Stimulated activated CD8-positive, alpha-beta memory T cell treated with anti-CD3 and anti-CD28 coated beads, Interleukin-7, amount 100 ng/mL, for 4 hours (primary cell): Measurements from ENCODE around the gene ZNF521.

Experiments used
- DNase-seq, 2 donors: peaks; one replicate each; pipeline ENCODE4 v3.0.0-alpha.2; 2020; ENCODE audit warnings: low read depth in 2 of 2

ZNF521 gene

DNA sequence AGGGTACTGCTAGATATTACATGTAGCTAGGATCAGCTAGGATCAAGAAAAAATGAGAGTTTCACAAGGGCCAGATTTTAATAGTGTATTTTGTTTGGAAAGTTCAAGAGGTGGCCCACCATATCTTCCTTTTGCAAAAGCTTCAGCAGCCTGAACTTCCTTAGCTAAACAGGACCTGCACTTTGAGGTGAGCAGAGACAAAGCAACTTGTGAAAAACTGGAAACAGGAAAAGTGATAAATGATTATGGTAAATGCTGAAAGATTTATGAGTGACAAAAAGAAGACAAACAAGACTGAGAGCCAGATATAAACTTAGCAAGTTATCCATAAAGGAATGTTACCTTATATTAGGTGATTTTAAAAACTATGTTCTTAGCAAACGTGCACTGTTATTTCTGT, 123.6 kb downstream of the ZNF521 start:
- no peak for DNase-seq

DNA sequence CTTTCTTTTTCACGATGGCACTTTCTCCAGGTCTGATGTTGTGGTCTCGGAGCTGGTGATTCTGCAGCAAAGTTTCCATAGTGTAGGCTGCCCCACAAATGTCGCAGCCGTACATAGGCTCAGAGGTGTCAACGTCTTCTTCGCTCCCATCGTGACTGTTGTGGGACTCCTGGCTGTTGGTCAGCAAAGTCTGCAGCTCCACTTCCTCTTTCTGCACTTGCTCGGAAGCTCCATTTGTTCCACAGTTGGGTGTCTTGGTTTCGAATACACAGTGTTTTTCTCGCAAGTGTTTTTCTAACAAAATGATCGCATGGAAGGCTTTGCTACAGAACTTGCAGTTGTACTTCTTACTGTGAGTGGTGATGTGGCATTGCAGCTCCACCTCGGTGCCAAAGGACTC, 126.8 kb downstream of the ZNF521 start:
- DNase-seq: no peak

DNA sequence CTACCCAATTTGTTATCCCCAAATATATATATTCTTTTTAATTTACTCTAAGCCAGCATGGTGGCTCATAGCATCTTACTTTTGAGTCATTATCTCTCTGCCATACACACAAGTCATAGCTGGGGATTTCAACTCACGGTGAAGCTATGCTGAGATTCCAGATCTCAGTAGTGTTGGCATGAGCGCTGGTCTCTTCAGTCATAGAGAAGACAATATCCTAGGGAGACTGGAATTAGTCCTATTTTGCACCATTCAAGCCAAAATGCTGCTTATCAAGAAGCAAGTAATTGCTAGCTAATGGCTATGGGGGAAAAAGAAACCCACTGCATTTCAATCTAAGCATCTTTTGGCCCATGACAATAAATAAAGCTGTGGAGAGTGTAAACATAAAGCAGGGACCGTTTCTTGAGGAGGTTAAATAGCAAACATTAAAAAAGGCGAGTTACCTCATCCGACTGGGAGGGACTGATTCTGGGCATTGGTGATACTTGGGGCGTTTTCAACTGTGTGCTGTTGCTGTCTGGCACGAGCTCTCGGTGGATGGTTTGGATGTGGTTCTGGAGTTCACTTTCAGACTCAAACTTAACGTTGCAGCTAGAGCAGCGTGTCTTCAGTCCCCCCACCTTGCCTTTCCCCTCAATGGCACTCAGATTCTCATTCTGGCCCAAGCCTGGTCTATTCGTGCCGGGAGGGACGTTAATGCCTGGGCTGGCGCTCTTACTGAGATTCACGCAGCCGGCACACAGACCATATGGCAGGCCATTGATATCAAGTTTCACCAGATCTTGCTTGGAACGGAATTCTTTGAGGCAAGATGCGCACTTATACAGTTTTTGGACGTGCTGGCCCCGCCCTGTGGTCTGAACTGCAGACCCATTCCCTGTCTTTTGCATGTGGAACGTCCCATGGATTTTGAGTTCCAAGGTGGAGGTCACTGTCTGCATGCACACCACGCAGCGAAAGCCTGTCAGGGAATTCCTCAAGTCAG, 127.8 kb downstream of the ZNF521 start:
- no peak for DNase-seq

DNA sequence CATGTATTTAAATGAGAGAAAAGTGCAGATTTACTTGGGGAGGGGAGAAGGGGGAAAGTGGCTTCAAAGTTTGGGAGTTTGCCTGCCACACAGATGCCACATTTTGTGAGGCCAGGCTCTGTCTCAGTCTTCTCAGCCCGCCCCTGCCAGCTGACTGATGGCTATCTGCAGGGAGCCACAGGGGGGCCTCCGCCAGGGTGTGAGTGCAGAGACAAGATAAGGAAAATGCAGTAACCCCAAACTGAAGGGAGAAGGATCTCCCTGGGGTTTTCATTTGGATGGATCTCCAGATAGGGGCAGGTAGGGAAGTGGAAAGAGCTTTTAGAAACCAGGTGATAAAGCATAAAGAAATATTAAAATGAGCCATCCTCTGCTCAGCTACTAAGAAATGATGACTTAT, 128.8 kb downstream of the ZNF521 start:
- no peak for DNase-seq

DNA sequence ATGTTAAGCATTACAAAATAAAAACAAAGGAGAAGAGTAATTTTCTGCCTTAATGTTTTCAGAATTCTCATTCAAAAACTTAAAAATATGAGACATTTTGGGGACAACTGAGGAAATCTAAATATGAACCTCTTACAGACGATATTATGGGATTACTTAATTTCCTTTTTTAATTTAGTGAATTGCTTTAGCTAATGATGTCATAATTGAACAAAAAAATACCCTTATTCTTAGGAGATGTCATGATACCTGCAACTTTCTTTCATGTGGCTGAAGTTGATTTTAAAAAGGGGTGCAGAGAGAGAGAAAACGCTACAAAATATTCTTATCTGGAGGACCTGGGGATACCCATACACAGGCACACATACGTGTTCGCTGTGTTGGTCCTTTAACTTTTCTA, 129.3 kb downstream of the ZNF521 start:
- DNase-seq: no peak

DNA sequence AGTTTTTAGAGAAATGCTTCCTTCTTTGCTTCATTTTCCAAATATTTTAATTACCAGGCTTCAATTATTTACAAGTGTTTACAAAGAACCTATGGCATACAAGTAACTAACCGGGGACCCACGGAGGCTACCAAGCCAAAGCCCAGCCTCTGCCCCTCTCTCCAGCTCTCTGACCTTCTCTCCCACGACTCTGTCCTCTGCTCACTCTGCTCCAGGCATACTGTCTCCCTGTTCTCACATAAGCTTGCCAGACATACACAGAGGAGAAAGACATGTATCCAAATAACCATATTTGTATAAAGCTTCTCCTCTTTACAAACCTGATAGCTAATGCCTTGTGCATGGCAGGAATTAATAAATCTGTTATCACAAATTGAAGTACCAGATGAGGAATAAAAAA, 141.3 kb downstream of the ZNF521 start:
- no peak for DNase-seq

DNA sequence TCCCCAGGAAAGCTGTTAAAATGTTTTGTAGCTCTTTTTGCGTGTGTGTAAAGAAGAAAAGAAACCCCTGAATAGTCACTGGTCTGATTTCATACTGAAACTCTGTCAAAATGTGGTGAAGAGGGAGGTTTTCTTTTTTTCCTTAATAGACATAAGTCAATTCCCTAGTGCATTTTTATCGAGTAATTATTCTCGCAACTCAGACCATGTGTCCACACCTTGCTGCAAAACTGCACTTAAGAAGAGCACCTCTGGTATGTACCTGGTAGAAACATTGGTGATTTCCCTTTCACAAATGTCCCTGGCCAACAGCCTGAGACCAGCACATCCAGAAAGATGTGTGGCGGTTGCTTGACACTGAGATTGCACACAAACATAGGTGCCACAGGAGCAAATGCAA, 159.9 kb downstream of the ZNF521 start:
- DNase-seq: no peak

DNA sequence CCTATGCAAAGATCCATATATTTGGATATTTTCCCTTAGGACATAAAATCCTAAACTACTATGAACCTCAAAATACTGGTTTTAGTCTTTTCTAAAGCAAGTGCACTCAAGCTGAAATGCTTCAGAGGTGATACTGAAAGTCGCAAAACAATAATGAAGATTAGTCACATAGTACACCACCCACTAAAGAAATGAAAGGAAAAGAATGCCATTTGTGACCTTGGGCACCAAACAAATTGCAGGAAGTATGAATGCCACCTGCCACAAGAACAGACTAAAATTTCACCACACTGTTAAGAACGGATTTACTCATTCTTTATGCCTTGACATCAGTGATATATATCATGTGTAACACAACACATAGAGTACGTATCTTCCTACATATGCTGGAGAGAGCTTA, 161.5 kb downstream of the ZNF521 start:
- DNase-seq: no peak

DNA sequence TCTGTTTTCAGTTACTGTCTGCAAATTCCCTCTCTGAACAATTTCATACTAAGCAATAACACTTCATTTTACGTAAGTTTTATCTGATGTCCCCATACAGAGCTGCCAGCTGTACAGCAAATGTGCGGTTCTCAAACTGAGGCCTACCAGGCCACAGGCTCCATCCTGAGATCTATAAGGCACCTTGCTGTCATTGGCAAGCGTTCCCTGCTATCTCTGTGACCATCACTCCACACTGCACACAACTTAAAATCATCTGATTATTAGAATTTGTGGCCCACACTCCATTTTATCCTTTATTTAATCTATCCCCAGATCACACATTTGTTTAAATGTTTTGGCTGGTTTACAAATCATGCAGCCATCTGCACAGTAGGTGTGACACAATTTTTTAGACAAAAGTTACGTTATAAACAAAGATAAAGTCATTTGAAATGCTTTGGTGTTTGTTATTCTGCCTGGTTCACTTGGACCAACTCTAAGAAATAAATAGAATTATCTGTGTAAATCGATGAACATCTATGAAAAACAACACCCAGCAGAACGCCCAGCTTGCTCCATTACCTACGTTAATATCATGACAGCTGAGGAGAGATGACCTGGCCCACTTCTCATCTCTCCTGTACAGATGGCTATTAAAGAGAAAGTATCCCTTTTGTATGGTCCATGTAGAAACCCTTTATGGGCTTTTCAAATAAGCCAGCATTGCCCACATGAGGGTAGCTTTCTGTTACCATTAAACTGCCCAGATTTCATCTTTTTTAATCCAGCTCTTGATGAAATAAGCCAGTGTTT, 162.4 kb downstream of the ZNF521 start:
- DNase-seq: no peak

DNA sequence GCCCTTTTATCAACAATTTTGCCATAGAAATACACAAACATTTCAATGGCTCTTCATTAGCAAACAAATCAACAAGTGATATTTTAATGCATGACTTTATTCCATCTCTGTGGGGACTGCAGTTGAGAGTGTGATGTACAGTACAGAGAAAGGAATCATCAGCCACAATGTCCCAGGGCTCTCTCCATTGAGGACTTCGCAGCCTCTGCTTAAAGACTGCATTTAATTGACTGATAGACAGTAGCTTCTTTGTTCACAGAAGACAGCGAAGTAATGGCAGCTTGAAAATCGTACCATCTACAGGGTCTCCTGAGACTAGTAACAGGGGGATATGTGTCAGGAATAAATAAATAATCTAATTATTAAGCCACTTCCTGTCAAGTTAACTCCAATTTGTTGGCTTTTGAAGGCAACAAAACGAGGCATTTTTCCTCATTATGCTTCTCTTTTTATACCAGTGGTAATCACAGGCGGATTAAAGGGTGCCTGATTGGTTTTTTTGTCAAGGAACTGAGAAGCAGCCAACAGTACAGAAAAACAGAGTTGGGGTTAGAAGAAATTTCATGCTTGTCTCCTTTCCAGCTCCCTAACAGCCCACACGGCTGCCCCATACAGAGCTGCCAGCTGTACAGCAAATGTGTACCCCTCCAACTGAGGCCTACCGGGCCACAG, 164.3 kb downstream of the ZNF521 start:
- DNase-seq: no peak

DNA sequence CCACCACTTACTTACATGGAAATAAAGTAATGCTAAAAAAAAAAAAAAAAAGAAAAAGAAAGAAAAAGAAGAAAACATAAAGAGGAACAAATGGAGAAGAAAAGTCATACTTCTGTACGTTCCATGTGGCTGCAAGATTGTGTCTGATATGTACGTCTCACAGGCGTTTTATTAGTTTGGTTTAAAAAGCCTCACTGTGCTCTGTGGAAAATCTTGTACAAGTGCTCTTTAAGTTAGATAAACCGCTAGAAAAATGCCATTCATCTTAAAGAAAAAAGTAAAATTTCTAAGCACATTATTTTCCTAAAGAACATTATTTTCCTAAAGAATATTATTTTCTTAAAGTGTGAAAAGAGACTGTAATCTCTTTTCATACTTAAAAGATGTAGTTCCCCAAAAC, 165.1 kb downstream of the ZNF521 start:
- no peak for DNase-seq

DNA sequence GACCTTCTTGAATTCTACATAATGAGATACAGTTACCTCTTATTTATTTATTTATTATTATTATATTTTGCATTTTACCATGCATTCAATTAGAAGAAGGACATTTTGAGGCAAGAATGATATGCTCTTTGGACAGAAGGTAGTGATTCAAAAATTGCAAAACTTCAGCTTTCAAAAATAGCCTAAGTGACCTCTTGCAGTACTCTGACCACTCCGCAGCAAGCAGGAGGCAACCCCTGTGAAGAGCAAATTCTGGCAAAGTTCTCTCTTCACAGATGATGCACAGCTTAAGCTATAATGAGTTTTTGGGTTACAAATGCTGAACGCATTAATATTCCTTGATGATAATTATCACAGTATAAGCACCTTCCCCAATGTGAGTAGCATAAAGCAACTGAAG, 170.0 kb downstream of the ZNF521 start:
- DNase-seq: no peak

DNA sequence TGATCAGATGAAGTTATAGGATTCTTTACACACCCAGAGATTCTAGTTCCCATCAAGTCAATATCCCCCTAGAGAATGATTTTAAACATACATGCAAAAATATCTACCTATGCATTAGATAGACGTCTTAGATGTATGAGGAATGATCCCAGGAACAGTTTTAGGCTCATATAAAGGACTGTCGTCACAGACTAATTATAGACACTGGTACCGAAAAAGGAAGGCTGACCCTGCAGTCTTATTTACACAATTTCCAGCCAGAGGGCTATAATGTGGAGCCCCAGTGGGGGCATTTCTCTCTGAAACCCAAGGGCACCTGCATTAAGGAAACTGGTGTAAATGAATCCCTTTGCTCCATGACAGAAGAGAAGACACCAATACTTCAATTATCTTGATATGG, 170.4 kb downstream of the ZNF521 start:
- no peak for DNase-seq

DNA sequence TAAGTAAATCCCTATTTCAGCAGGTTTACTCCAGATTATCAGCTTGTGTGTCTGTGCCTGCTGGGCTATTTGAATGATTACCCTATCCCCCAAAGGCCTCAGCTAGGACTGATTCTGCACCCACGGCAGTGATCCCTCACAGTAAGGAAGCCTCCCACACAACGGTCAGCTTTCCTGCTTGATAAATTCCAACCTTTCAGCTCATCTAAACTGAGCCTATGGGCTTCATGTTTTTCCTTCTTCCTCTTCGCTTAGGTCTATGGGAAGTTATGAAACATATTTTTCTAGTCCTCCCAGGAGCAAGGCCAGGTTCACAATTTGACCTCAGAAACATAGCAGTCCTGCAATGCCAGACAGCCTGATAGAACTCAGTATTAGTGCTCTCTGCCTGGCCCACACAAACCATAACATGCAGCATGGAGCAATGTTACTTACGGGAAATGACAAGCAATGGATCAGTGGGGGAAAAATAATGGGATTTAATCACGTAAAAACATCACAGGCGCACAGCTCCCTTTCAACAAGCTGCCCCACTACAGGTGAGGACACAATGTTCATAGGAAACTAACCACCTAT, 170.9 kb downstream of the ZNF521 start:
- no peak for DNase-seq

DNA sequence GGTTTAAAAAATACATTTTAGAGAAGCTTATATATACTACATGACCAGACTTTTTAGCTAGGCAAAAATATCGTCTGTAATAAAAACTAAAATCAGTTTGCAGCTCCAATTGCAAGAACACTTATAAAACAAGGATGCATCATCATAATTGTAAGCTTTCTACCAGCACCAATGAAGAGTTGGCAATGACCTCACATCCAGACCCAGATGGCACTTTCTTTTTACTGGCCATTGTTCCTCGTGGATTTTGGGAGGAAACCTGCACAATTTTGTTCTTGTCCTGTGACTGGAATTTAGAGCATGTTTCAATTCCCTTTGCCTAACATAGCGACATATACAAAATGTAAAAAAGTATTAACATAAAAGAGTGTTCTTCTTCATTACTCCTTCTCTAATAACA, 174.3 kb downstream of the ZNF521 start:
- no peak for DNase-seq

DNA sequence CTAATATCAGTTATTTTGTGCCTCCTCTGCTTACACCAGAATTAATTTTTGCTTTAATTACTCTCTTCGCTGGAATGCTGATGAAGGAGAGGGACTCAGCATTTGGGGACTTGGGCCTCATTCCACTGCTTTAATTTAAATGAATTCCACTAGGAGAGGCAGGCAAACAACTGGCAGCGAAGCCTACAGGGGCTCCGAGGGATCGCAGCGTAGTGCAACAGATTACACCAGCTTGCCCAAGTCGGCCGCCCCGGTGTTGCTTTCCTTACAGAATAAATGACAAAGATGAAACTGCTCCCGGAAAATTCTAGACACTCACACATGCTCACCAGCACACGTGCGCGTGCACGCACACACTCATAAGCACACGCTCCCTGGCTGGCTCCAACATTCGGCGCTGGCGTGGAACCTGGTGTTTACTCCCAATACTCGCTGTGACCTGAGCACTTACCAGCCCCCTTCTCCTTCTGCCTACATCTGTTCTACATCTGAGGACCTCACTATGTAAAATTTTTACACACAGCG, 175.4 kb downstream of the ZNF521 start:
- DNase-seq: no peak

DNA sequence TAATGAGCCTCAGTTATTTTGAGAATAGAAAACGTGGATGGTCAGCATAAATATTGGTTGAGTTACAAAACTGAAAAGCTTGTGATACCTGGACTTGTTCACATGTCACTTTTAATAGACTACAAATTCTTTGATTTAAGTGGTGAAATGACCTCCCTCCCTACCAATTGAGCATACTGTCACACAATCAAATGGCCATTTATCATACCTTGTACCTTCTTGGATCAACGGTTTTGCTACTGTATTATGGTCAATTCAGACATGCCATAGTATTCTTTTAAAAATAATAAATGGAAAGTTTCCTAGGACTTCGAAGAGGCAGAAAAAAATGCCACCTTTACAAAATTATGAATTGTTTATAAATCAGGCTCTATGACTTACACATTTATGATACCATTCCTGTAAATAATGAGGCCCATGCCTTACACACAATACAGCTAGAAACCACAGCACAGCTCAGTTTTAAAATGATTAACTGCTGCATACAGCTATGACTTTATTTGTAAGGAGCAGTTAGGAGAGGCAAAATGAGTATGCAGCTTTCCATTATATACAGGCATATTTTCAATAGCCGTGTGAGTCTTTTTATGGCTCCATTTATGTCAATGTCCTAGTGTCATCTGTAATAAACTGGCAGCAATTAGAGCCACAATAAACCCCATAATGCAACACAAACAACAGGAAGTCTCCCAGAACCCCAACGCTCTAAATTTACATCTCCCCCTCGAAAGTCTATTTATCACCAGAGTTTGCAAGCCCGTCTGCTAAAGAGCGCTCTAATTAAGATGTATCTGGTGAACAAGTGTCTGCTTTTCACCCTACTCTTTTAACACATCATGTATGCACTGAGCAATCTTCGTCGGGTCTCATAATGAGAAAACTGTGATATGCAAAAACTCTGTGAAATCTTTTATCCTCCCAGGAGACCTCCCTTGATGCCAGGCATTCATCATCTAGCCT, 176.1 kb downstream of the ZNF521 start:
- no peak for DNase-seq

DNA sequence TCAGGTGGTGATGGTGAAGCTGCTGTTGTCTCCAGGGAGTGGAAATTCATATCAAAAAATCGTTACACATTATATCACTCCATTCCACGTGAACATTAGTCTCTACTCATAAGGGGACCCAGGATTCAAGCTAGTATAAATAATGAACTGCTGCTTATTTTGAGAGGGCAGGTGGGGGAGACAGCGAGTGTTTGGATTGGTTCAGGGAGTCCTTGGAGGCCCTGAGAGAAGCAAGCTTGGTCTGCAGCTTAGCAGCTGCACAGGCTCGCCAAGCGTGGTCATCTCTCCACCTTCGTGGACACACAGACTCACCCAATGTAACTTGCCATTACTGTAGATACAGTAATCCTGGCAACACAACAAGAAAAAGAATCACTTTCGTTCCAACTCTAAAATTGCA, 177.6 kb downstream of the ZNF521 start:
- no peak for DNase-seq

DNA sequence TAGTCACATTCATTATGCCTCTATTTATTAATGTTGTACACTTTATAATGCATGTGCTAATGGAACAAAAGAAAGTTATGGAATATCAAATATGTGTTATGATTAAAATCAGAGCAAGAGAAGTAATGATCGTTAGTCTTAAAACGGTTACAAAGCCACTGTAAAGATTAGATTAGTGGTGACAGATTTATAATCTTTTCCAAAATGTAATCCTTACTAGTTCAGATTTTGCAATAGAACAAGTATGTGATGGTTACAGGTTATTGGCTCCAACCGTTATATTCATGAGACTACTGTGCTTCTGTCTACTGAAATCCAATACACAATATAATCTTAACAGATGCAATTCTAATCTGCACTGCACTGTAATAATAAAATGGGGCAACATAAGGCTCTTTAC, 180.6 kb downstream of the ZNF521 start:
- DNase-seq: no peak

DNA sequence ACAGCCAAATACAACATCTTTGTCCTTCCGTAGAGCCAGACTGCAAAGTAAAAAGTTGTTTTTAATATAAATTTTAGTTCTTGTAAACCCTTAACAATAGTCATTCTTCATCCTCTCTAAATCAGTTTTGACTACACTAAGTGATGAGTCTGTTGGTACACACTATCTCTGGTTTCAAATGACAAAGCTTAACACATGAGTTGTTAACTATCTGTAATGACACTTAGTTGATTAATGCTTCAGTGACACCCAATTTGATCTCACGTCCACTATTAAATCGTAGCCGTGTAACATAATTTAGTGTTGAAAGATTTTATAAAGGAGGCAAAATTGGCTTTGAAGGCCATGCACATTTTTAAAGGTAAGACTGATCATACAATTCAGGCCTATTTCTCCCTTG, 181.6 kb downstream of the ZNF521 start:
- no peak for DNase-seq

DNA sequence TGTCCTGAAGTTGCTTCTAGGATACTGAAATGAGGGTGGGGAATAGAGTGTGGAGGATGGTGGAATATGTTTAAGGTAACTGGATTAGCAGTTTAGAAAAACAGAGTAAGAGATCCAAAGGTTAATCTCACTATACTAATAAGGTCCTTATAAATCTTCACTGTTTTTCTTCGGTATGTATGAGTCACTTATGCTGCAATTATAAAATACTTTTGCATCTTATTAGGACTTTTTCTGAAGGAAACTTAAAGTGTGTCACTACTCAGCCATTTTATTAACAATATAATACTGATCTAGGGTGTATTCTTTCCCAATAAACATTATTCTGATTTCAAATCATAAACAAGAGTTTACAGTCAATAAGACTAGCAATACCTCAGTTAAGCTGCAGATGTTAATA, 182.3 kb downstream of the ZNF521 start:
- DNase-seq: no peak
